Hematopoietic multipotent progenitor cell treated with erythropoietin and hydrocortisone succinate and interleukin-3 and kit ligand, for 17 days (in vitro differentiated cells): ENCODE data around the gene EXOC7.
"Not testable (repeated sequence)": the region's sequence is repeated elsewhere in the genome, so short reads cannot be mapped to it uniquely, and the experiment has no call there.

Experiments used
- DNase-seq: peaks from one replicate; pipeline ENCODE4 v3.0.0-alpha.2; 2015; ENCODE audit warnings: low spot score

The EXOC7 gene

GRCh38 chr17:76072148-76072858, 31.3 kb downstream of the EXOC7 start, which contains the start of gene SRP68:
SRP68 (minus strand) TSS chr17:76072517; CDS start chr17:76072491, 26 bp downstream.
- DNase-seq = peak; percentile 85

- DNase-seq = peak; percentile 36
Observed at GRCh38 chr17:76071531-76072147, 31.9 kb downstream of the EXOC7 start.

- DNase-seq = no peak
Observed at GRCh38 chr17:76065775-76066174, 37.8 kb downstream of the EXOC7 start.

GRCh38 chr17:76063875-76064546, 39.6 kb downstream of the EXOC7 start:
- DNase-seq = no peak

- DNase-seq = not testable (repeated sequence)
Observed at GRCh38 chr17:76058264-76058663, 45.3 kb downstream of the EXOC7 start.

- peak; percentile 63 for DNase-seq
Observed at GRCh38 chr17:76056882-76057281, 46.7 kb downstream of the EXOC7 start.

- peak; percentile 23 for DNase-seq
Observed at GRCh38 chr17:76054112-76054476, 49.5 kb downstream of the EXOC7 start.

- DNase-seq = peak; percentile 72
Observed at GRCh38 chr17:76053246-76054111, 50.1 kb downstream of the EXOC7 start.

- no peak for DNase-seq
Observed at GRCh38 chr17:76051561-76051960, 52.0 kb downstream of the EXOC7 start.

- DNase-seq = no peak
Observed at GRCh38 chr17:76050538-76051467, 52.8 kb downstream of the EXOC7 start.

GRCh38 chr17:76049836-76050537, 53.6 kb downstream of the EXOC7 start:
- DNase-seq = no peak

GRCh38 chr17:76049239-76049638, 54.3 kb downstream of the EXOC7 start:
- no peak for DNase-seq

GRCh38 chr17:76048711-76049110, 54.9 kb downstream of the EXOC7 start:
- no peak for DNase-seq

- no peak for DNase-seq
Observed at GRCh38 chr17:76048025-76048605, 55.5 kb downstream of the EXOC7 start.

GRCh38 chr17:76046064-76046463, 57.5 kb downstream of the EXOC7 start:
- DNase-seq = no peak

GRCh38 chr17:76044475-76045007, 59.0 kb downstream of the EXOC7 start:
- not testable (repeated sequence) for DNase-seq

GRCh38 chr17:76042868-76043267, 60.7 kb downstream of the EXOC7 start:
- not testable (repeated sequence) for DNase-seq

- no peak for DNase-seq
Observed at GRCh38 chr17:76040376-76040775, 63.2 kb downstream of the EXOC7 start.

GRCh38 chr17:76039121-76039520, 64.5 kb downstream of the EXOC7 start:
- no peak for DNase-seq

- DNase-seq = no peak
Observed at GRCh38 chr17:76038050-76038449, 65.5 kb downstream of the EXOC7 start.
